SK-N-SH (cell line): Measurements from ENCODE around the gene KDM5C. TPM values are rescaled to one million over a fixed set of nuclear protein-coding genes. Genes with fewer than 3 reads are reported as not detected.

Source experiments
- CTCF ChIA-PET: fragments of 300-600, 350-600 bp; formaldehyde crosslinking; extraction: SDS; loops from one replicate; lab custom pipeline; 2021; lab: Yijun Ruan, JAX
- POLR2A ChIA-PET: fragments of 350-600 bp; sonication (Branson Sonifier 250); formaldehyde crosslinking; extraction: SDS; loops from one replicate; lab custom pipeline; 2020; ENCODE audit warnings: antibody characterized with exemption, inconsistent platforms; lab: Yijun Ruan, JAX
- DNase-seq: peaks from one replicate; pipeline ENCODE4 v3.0.0; 2012
- H2AFZ ChIP-seq: fragments of 200-600 bp; sonication (generic); 2 replicates; pipeline ENCODE4 v1.8.1; 2016; ENCODE audit warnings: antibody characterized with exemption, mild to moderate bottlenecking, low read depth
- H3F3A ChIP-seq: fragments of 200-600 bp; sonication (generic); replicated peaks from 2 replicates; pipeline ENCODE3; 2016; ENCODE audit warnings: antibody characterized with exemption, mild to moderate bottlenecking; ENCODE audit not compliant: insufficient read depth
- H3K27ac ChIP-seq, 2 experiments: fragments of 200-500 bp in 1 of 2; fragments of 200-600 bp in 1 of 2; sonication (Bioruptor generic) in 1 of 2; sonication (generic), shearing (Covaris generic) in 1 of 2; 2 replicates each; pipeline versions ENCODE4 v1.5.1 to v1.6.1; 2014 to 2016; ENCODE audit warnings: low read depth in 2 of 2, inconsistent platforms in 1 of 2, low read length in 1 of 2, mild to moderate bottlenecking in 1 of 2, mixed read lengths in 1 of 2
- H3K27me3 ChIP-seq: fragments of 200-600 bp; sonication (generic), shearing (Covaris generic); 2 replicates; pipeline ENCODE4 v1.6.1; 2016; ENCODE audit warnings: mixed run types; ENCODE audit not compliant: insufficient read depth
- H3K36me3 ChIP-seq, 2 experiments: fragments of 200-500 bp in 1 of 2; fragments of 200-600 bp in 1 of 2; sonication (Bioruptor generic) in 1 of 2; sonication (generic) in 1 of 2; replicated peaks in 1 of 2; 2 replicates each; pipeline versions ENCODE3 to v1.5.1; 2014 to 2016; ENCODE audit warnings: low read length in 1 of 2, mild to moderate bottlenecking in 1 of 2; ENCODE audit not compliant: insufficient read depth in 2 of 2, control insufficient read depth in 1 of 2
- H3K4me1 ChIP-seq, 2 experiments: fragments of 200-500 bp in 1 of 2; fragments of 200-600 bp in 1 of 2; sonication (Bioruptor generic) in 1 of 2; sonication (generic), shearing (Covaris generic) in 1 of 2; 2 replicates each; pipeline versions ENCODE4 v1.5.1 to v1.6.1; 2014 to 2016; ENCODE audit warnings: low read depth in 1 of 2, low read length in 1 of 2, mixed run types in 1 of 2; ENCODE audit not compliant: insufficient read depth in 2 of 2, control insufficient read depth in 1 of 2
- H3K4me2 ChIP-seq: fragments of 200-600 bp; sonication (generic), shearing (Covaris generic); 2 replicates; pipeline ENCODE4 v1.6.1; 2017; ENCODE audit warnings: mixed run types
- H3K4me3 ChIP-seq, 2 experiments: fragments of 200-500 bp in 1 of 2; fragments of 200-600 bp in 1 of 2; sonication (Bioruptor generic) in 1 of 2; sonication (generic), shearing (Covaris generic) in 1 of 2; 2 replicates each; pipeline versions ENCODE4 v1.5.1 to v1.8.1; 2014 to 2016; ENCODE audit warnings: low read depth in 2 of 2, inconsistent platforms in 1 of 2, low read length in 1 of 2, mild to moderate bottlenecking in 1 of 2, mixed read lengths in 1 of 2, moderate library complexity in 1 of 2
- H3K79me2 ChIP-seq: fragments of 200-600 bp; sonication (generic); 2 replicates; pipeline ENCODE4 v1.8.1; 2017; ENCODE audit warnings: mild to moderate bottlenecking; ENCODE audit not compliant: insufficient read depth
- H3K9ac ChIP-seq: fragments of 200-600 bp; sonication (generic); 2 replicates; pipeline ENCODE4 v1.6.1; 2017; ENCODE audit warnings: mixed run types
- H3K9me2 ChIP-seq: fragments of 200-600 bp; sonication (generic); 2 replicates; pipeline ENCODE4 v1.6.1; 2017; ENCODE audit warnings: mixed run types
- H3K9me3 ChIP-seq: fragments of 200-600 bp; sonication (generic); 2 replicates; pipeline ENCODE4 v1.6.1; 2017; ENCODE audit warnings: mixed run types, mild to moderate bottlenecking, moderate library complexity
- H4K20me1 ChIP-seq: fragments of 200-600 bp; sonication (generic); 2 replicates; pipeline ENCODE4 v1.6.1; 2017; ENCODE audit warnings: mild to moderate bottlenecking, mixed run types; ENCODE audit not compliant: insufficient read depth
- CTCF ChIP-seq: fragments of 200-600 bp; sonication (generic); IDR thresholded peaks from 2 replicates; pipeline ENCODE4 v1.6.1; 2017; ENCODE audit warnings: antibody characterized with exemption, mild to moderate bottlenecking, moderate library complexity
- FOSL2 ChIP-seq: IDR thresholded peaks from 2 replicates; pipeline ENCODE4 v1.4.0; 2012; ENCODE audit warnings: low read depth, mild to moderate bottlenecking, moderate library complexity, borderline replicate concordance
- FOXM1 ChIP-seq: IDR thresholded peaks from 2 replicates; pipeline ENCODE4 v1.4.0; 2012; ENCODE audit warnings: low read depth, mild to moderate bottlenecking
- GABPA ChIP-seq: IDR thresholded peaks from 2 replicates; pipeline ENCODE4 v1.4.0; 2012; ENCODE audit warnings: low read depth, mild to moderate bottlenecking
- GATA2 ChIP-seq: sonication (generic); formaldehyde crosslinking; IDR thresholded peaks from 2 replicates; pipeline ENCODE4 v1.5.0; 2020; ENCODE audit warnings: mild to moderate bottlenecking, missing genetic modification reagents
- MAX ChIP-seq: IDR thresholded peaks from 2 replicates; pipeline ENCODE4 v1.4.0; 2012; ENCODE audit warnings: low read depth
- MEF2A ChIP-seq: IDR thresholded peaks from 2 replicates; pipeline ENCODE4 v1.4.0; 2012; ENCODE audit warnings: low read depth, borderline replicate concordance
- MXI1 ChIP-seq: IDR thresholded peaks from 2 replicates; pipeline ENCODE4 v1.6.1; 2012; ENCODE audit warnings: mild to moderate bottlenecking, low read depth, low read length, improper control_type of control experiment
- NFIC ChIP-seq: IDR thresholded peaks from 2 replicates; pipeline ENCODE4 v1.4.0; 2012; ENCODE audit warnings: borderline replicate concordance
- RAD21 ChIP-seq: IDR thresholded peaks from 2 replicates; pipeline ENCODE4 v1.6.1; 2012; ENCODE audit warnings: mild to moderate bottlenecking, low read length
- RCOR1 ChIP-seq: fragments of 150-350 bp; IDR thresholded peaks from 2 replicates; pipeline ENCODE4 v1.6.1; 2017; ENCODE audit warnings: antibody characterized with exemption, low read length
- SIN3A ChIP-seq: IDR thresholded peaks from 2 replicates; pipeline ENCODE4 v1.6.1; 2012; ENCODE audit warnings: low read depth, mild to moderate bottlenecking, low read length, moderate library complexity, borderline replicate concordance
- TAF1 ChIP-seq: IDR thresholded peaks from 2 replicates; pipeline ENCODE4 v1.6.1; 2012; ENCODE audit warnings: low read depth, mild to moderate bottlenecking, low read length, moderate library complexity, borderline replicate concordance
- TEAD4 ChIP-seq: IDR thresholded peaks from 2 replicates; pipeline ENCODE4 v1.4.0; 2012; ENCODE audit warnings: mild to moderate bottlenecking, borderline replicate concordance; ENCODE audit not compliant: insufficient read depth
- USF1 ChIP-seq: IDR thresholded peaks from 2 replicates; pipeline ENCODE4 v1.4.0; 2012; ENCODE audit warnings: low read depth, borderline replicate concordance
- YY1 ChIP-seq: IDR thresholded peaks from 2 replicates; pipeline ENCODE4 v1.4.0; 2012; ENCODE audit warnings: low read depth, mild to moderate bottlenecking
- WGBS: methylation state at CpG from one replicate; pipeline ENCODE4 v1.1.6; 2017; ENCODE audit warnings: low lambda C conversion rate; 5-methylcytosine and 5-hydroxymethylcytosine counted together
- polyA plus RNA-seq, 3 experiments: library from polyadenylated mRNA; depleted of rRNA; stranded (reverse); fragments of >200 nt; gene quantifications; 2 replicates each; pipeline ENCODE4 v1.2.3, GENCODE V29; 2012

Gene KDM5C
- polyA plus RNA-seq, 1 of the 3 experiments (the other 2 are of a cell fraction) = 76.6 TPM

GRCh38 chrX:53250556-53250955 lies 25.5 kb upstream of the KDM5C start:
- no peak for DNase-seq
- no peak overlapping the region for H3K4me3 ChIP-seq
- H3K27me3 ChIP-seq = no peaks in the 10 kb centered on the region
- no peak for TF ChIP-seq USF1
- TF ChIP-seq GABPA = no peak
- TF ChIP-seq TEAD4 = no peak
- no peak for TF ChIP-seq MEF2A
- TF ChIP-seq MXI1 = no peak
- no peak for TF ChIP-seq GATA2 (CRISPR knock-in tag)
- TF ChIP-seq TAF1 = no peak
- TF ChIP-seq YY1 = no peak
- TF ChIP-seq MAX = no peak
- TF ChIP-seq RAD21 = no peak
- no peak for TF ChIP-seq RCOR1
- no peak for TF ChIP-seq NFIC
- TF ChIP-seq FOSL2 = no peak
- no peak for TF ChIP-seq FOXM1
- WGBS = 78% methylated on average over 4 of the region's 19 CpGs
- no peaks in the 10 kb centered on the region for H3K9me2 ChIP-seq
- H3K36me3 ChIP-seq = peaks cover 0 to 8% of the 10 kb centered on the region in 2 experiments
- H3F3A ChIP-seq = peaks cover 3% of the 10 kb centered on the region
- no peak overlapping the region for H2AFZ ChIP-seq
- H3K79me2 ChIP-seq = no peaks in the 10 kb centered on the region
- POLR2A ChIA-PET = no interaction called here
- H3K9ac ChIP-seq = no peak overlapping the region
- H3K9me3 ChIP-seq = no peaks in the 10 kb centered on the region
- no peak overlapping the region for H3K4me2 ChIP-seq
- CTCF ChIA-PET = interaction anchor here (0.6 to 1.2 kb wide), 2 partner anchors 221 to 231 kb away, joined by 3 read pairs; no protein-coding TSS in a partner anchor
- no peaks in the 10 kb centered on the region for H3K4me1 ChIP-seq
- no peaks in the 10 kb centered on the region for H4K20me1 ChIP-seq
- no peak overlapping the region for H3K27ac ChIP-seq

GRCh38 chrX:53249408-53250042 lies 24.5 kb upstream of the KDM5C start:
- no peaks in the 10 kb centered on the region for H3K27me3 ChIP-seq
- no peak overlapping the region for H2AFZ ChIP-seq
- CTCF ChIA-PET = interaction anchor here (0.6 to 1.2 kb wide), 4 partner anchors 9 to 222 kb away, joined by 3 read pairs; no protein-coding TSS in a partner anchor
- H3K9ac ChIP-seq = no peak overlapping the region
- WGBS = no CpG with 5 or more reads among the region's 1 CpG
- H3K9me3 ChIP-seq = no peaks in the 10 kb centered on the region
- H3K4me1 ChIP-seq = no peaks in the 10 kb centered on the region
- H3K4me3 ChIP-seq = no peak overlapping the region
- no peak overlapping the region for H3K4me2 ChIP-seq
- H3K9me2 ChIP-seq = no peaks in the 10 kb centered on the region
- H3F3A ChIP-seq = peaks cover 3% of the 10 kb centered on the region
- H3K27ac ChIP-seq = no peak overlapping the region
- DNase-seq = no peak
- H4K20me1 ChIP-seq = no peaks in the 10 kb centered on the region
- TF ChIP-seq SIN3A (no peak), RAD21 (peak; percentile 27), CTCF (peak; percentile 29; the same call in 1 of the 2 replicates)
- TF ChIP-seq, all 33 proteins: peak for 2
- POLR2A ChIA-PET = no interaction called here
- Histone ChIP-seq H3K36me3 (peaks cover 0 to 8% of the 10 kb centered on the region in 2 experiments), H3K79me2 (no peaks in the 10 kb centered on the region)
